K562 (cell line): ENCODE results near the gene ROR2. TPM values are rescaled to one million over a fixed set of nuclear protein-coding genes. Genes with fewer than 3 reads are reported as not detected.

ENCODE experiments used
- ARID1B ChIP-seq: fragments of 450-650 bp; IDR thresholded peaks from 2 replicates; pipeline ENCODE4 v1.6.1; 2016; ENCODE audit warnings: antibody characterized with exemption, mild to moderate bottlenecking, inconsistent platforms
- BACH1 ChIP-seq: fragments of 200-800 bp; sonication (Bioruptor generic); IDR thresholded peaks from 2 replicates; pipeline ENCODE4 v1.6.1; 2016; ENCODE audit warnings: missing genetic modification characterization, missing compliant biosample characterization
- BCLAF1 ChIP-seq, 2 experiments: fragments of 450-650 bp in 1 of 2; IDR thresholded peaks; 2 replicates each; pipeline ENCODE4 v1.6.1; 2011 to 2017; ENCODE audit warnings: low read depth in 2 of 2, antibody characterized with exemption in 1 of 2, borderline replicate concordance in 1 of 2, low read length in 1 of 2, mild to moderate bottlenecking in 1 of 2, mixed read lengths in 1 of 2; ENCODE audit not compliant: control insufficient read depth in 1 of 2
- BCOR ChIP-seq: fragments of 450-650 bp; IDR thresholded peaks from 2 replicates; pipeline ENCODE4 v1.6.1; 2016
- BRD9 ChIP-seq: fragments of 450-650 bp; IDR thresholded peaks from 2 replicates; pipeline ENCODE4 v1.6.1; 2018; ENCODE audit warnings: low read depth; ENCODE audit not compliant: partially characterized antibody
- CBX1 ChIP-seq: sonication (generic); IDR thresholded peaks from 2 replicates; pipeline ENCODE4 v1.6.1; 2016; ENCODE audit warnings: antibody characterized with exemption, low read depth, mild to moderate bottlenecking
- DDX20 ChIP-seq: fragments of 450-650 bp; IDR thresholded peaks from 2 replicates; pipeline ENCODE4 v1.6.1; 2016; ENCODE audit warnings: missing genetic modification characterization, low read depth, mild to moderate bottlenecking, missing compliant biosample characterization, moderate library complexity
- IRF9 ChIP-seq: fragments of 450-650 bp; IDR thresholded peaks from 2 replicates; pipeline ENCODE4 v1.6.1; 2016; ENCODE audit warnings: missing biosample characterization, missing genetic modification characterization
- LARP7 ChIP-seq: fragments of 450-650 bp; IDR thresholded peaks from 2 replicates; pipeline ENCODE4 v1.6.1; 2016
- MAFK ChIP-seq: IDR thresholded peaks from 2 replicates; pipeline ENCODE4 v1.6.1; 2011; ENCODE audit warnings: low read length, improper control_type of control experiment
- MCM7 ChIP-seq, 2 experiments: fragments of 450-650 bp; IDR thresholded peaks; 2 replicates each; pipeline ENCODE4 v1.6.1; 2016 to 2018
- MTA2 ChIP-seq: fragments of 450-650 bp; IDR thresholded peaks from 2 replicates; pipeline ENCODE4 v1.6.1; 2016; ENCODE audit warnings: low read depth
- MYBL2 ChIP-seq, 2 experiments: fragments of 450-650 bp in 1 of 2; sonication (generic) in 1 of 2; formaldehyde crosslinking in 1 of 2; IDR thresholded peaks; 2 replicates each; pipeline versions ENCODE4 v1.6.1 to v1.8.1; 2017 to 2022; ENCODE audit warnings: borderline replicate concordance in 1 of 2, inconsistent platforms in 1 of 2, low read depth in 1 of 2, mild to moderate bottlenecking in 1 of 2, missing genetic modification reagents in 1 of 2, moderate library complexity in 1 of 2
- NCOA4 ChIP-seq: fragments of 450-650 bp; IDR thresholded peaks from 2 replicates; pipeline ENCODE4 v1.6.1; 2018; ENCODE audit warnings: mild to moderate bottlenecking; ENCODE audit not compliant: partially characterized antibody
- NFRKB ChIP-seq: fragments of 450-650 bp; IDR thresholded peaks from 2 replicates; pipeline ENCODE4 v1.6.1; 2016; ENCODE audit warnings: low read depth
- NONO ChIP-seq, 2 experiments: fragments of 200-400 bp in 1 of 2; fragments of 450-650 bp in 1 of 2; formaldehyde crosslinking in 1 of 2; IDR thresholded peaks; 2 replicates each; pipeline ENCODE4 v1.6.1; 2017; ENCODE audit warnings: low read depth in 2 of 2, mild to moderate bottlenecking in 2 of 2, moderate library complexity in 2 of 2, low read length in 1 of 2
- OTX1 ChIP-seq: fragments of 450-650 bp; formaldehyde crosslinking; IDR thresholded peaks from 2 replicates; pipeline ENCODE4 v1.4.0; 2022; ENCODE audit warnings: mild to moderate bottlenecking
- POLR2A ChIP-seq: fragments of 450-650 bp; conservative IDR thresholded peaks from 2 replicates; pipeline ENCODE4 v1.6.1; 2016
- SMARCA4 ChIP-seq: fragments of 450-650 bp; IDR thresholded peaks from 2 replicates; pipeline ENCODE4 v1.6.1; 2016
- SMARCA5 ChIP-seq: fragments of 450-650 bp; IDR thresholded peaks from 2 replicates; pipeline ENCODE4 v1.6.1; 2016
- SUPT5H ChIP-seq: fragments of 450-650 bp; IDR thresholded peaks from 2 replicates; pipeline ENCODE4 v1.6.1; 2016
- TRIM25 ChIP-seq: fragments of 450-650 bp; IDR thresholded peaks from 2 replicates; pipeline ENCODE4 v1.7.0; 2016; ENCODE audit warnings: borderline replicate concordance
- ZBTB17 ChIP-seq: fragments of 450-650 bp; formaldehyde crosslinking; IDR thresholded peaks from 2 replicates; pipeline ENCODE4 v1.4.0; 2020; ENCODE audit warnings: mild to moderate bottlenecking
- ZBTB7A ChIP-seq: IDR thresholded peaks from 2 replicates; pipeline ENCODE4 v1.6.1; 2011; ENCODE audit warnings: low read depth, mild to moderate bottlenecking, low read length, moderate library complexity, borderline replicate concordance; ENCODE audit not compliant: control insufficient read depth
- ZNF140 ChIP-seq: fragments of 250-450 bp; sonication (Bioruptor Pico); IDR thresholded peaks from 2 replicates; pipeline ENCODE4 v1.8.0; 2021; ENCODE audit warnings: moderate library complexity, mild to moderate bottlenecking, inconsistent platforms
- ZNF23 ChIP-seq: fragments of 250-450 bp; sonication (Bioruptor Pico); IDR thresholded peaks from 2 replicates; pipeline ENCODE4 v1.4.0; 2020; ENCODE audit warnings: mild to moderate bottlenecking
- ZNF311 ChIP-seq: fragments of 250-450 bp; sonication (Bioruptor Pico); IDR thresholded peaks from 2 replicates; pipeline ENCODE4 v1.4.0; 2020; ENCODE audit warnings: mild to moderate bottlenecking, moderate library complexity
- polyA plus RNA-seq, 8 experiments: library from polyadenylated mRNA; depleted of rRNA in 4 of 8; stranded (reverse) in 5 of 8; unstranded in 3 of 8; fragments of >200 nt; fragmentation: Nextera tagmentation in 2 of 8; fragmentation: Illumina TruSeq in 1 of 8; extraction: Ambion mirVana in 2 of 8; extraction: Trizol in 1 of 8; gene quantifications; 2 replicates each; pipeline versions ENCODE4 v1.2.1 to v1.2.3, GENCODE V29; 2011 to 2014; ENCODE audit warnings: inconsistent platforms in 1 of 8, missing spikeins in 1 of 8
- total RNA-seq, 7 experiments: library from RNA; depleted of rRNA in 6 of 7; stranded (reverse); fragments of >200 nt in 6 of 7; fragmentation: Illumina TruSeq in 2 of 7; extraction: Trizol in 2 of 7; gene quantifications; 2 replicates each; pipeline versions ENCODE4 v1.2.1 to v1.2.3, GENCODE V29; 2011 to 2021; ENCODE audit warnings: low replicate concordance in 1 of 7

ROR2 gene
- total and polyA plus RNA-seq, 9 of the 15 experiments (the other 6 are each of a cell fraction or from before 2014, with no cell fraction given), result 5.6 to 33.8 (median 15.3) TPM

- TF ChIP-seq TRIM25 (peak; percentile 95; the same call in 1 of the 2 replicates), ARID1B (peak; percentile 52; the same call in 1 of the 2 replicates), NONO (IDR thresholded peaks at IDR 0.05; ENCODE audit: low read depth in 2 of 2, low read length in 1 of 2) (no peak), SMARCA5 (peak; percentile 88), BACH1 (tag) (no peak), BCOR (peak; percentile 85), LARP7 (peak; percentile 95), NCOA4 (peak; percentile 54), ZNF311 (no peak), ZBTB17 (CRISPR knock-in tag) (no peak), IRF9 (tag) (peak; percentile 56; the same call in 1 of the 2 replicates), POLR2A (peak; percentile 32; the same call in 1 of the 2 replicates), ZNF140 (CRISPR knock-in tag) (no peak), SMARCA4 (peak; percentile 70), BCLAF1 (IDR thresholded peaks at IDR 0.05; ENCODE audit: borderline replicate concordance in 1 of 2, control insufficient read depth in 1 of 2, low read depth in 2 of 2, low read length in 1 of 2) (peak in 1 of 2 experiments; percentile 52; a peak in 1 of 4 replicates), DDX20 (tag) (no peak), CBX1 (0 out of 2 replicates have a peak, but pooled peaks have one; percentile 65), ZBTB7A (no peak), ZNF23 (CRISPR knock-in tag) (0 out of 2 replicates have a peak, but pooled peaks have one; percentile 15), SUPT5H (peak; percentile 69), MAFK (no peak), OTX1 (peak; percentile 88; the same call in 1 of the 2 replicates), MCM7 (IDR thresholded peaks at IDR 0.05) (peak in 1 of 2 experiments; percentile 38; a peak in 2 of 4 replicates), MYBL2 (IDR thresholded peaks at IDR 0.05; ENCODE audit: low read depth) (peak; percentile 29; the same call in 1 of the 2 replicates), MYBL2 (CRISPR knock-in tag; IDR thresholded peaks at IDR 0.05; ENCODE audit: borderline replicate concordance) (no peak), NFRKB (peak; percentile 80; the same call in 1 of the 2 replicates), MTA2 (0 out of 2 replicates have a peak, but pooled peaks have one; percentile 35), BRD9 (peak; percentile 48)
Measured at GRCh38 chr9:91905237-91905650, 44.8 kb downstream of the ROR2 start (continued).
